ENCODE measurements around the gene ESPL1.

ESPL1 gene

GRCh38 chr12:53267999-53268629, at the start of gene ESPL1:
ESPL1 (plus strand) TSS chr12:53268299; CDS start chr12:53268767, 468 bp downstream.
- DNase-seq (ENCODE audit: extremely low spot score): peak; percentile 88
- CTCF ChIA-PET: interaction anchor here (0.6 to 6.1 kb wide), 16 partner anchors 9 to 128 kb away, joined by 3 to 70 read pairs (median 4); partner anchors contain the start of genes AAAS and PFDN5
- peak; percentile 70; the same call in 1 of the 2 replicates for TF ChIP-seq FOXM1 (IDR thresholded peaks at IDR 0.05; ENCODE audit: borderline replicate concordance)
- no peak for TF ChIP-seq NFRKB (IDR thresholded peaks at IDR 0.05)
- TF ChIP-seq SP1 (IDR thresholded peaks at IDR 0.05): no peak
- TF ChIP-seq, protein P1, sequence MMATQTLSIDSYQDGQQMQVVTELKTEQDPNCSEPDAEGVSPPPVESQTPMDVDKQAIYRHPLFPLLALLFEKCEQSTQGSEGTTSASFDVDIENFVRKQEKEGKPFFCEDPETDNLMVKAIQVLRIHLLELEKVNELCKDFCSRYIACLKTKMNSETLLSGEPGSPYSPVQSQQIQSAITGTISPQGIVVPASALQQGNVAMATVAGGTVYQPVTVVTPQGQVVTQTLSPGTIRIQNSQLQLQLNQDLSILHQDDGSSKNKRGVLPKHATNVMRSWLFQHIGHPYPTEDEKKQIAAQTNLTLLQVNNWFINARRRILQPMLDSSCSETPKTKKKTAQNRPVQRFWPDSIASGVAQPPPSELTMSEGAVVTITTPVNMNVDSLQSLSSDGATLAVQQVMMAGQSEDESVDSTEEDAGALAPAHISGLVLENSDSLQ (IDR thresholded peaks at IDR 0.05): peak; percentile 97
- no peak for TF ChIP-seq FOXA1 (IDR thresholded peaks at IDR 0.05)
- TF ChIP-seq CTBP1 (IDR thresholded peaks at IDR 0.05; ENCODE audit: borderline replicate concordance): no peak
- 0 out of 2 replicates have a peak, but pooled peaks have one; percentile 19 for TF ChIP-seq ELF4 (IDR thresholded peaks at IDR 0.05)
- TF ChIP-seq L3MBTL2 (conservative IDR thresholded peaks at IDR 0.05): peak; percentile 69
- no peak for TF ChIP-seq ARNT (IDR thresholded peaks at IDR 0.05)
- no peak for TF ChIP-seq FOXK2 (IDR thresholded peaks at IDR 0.05)
- no peak for TF ChIP-seq BHLHE40 (IDR thresholded peaks at IDR 0.05; ENCODE audit: borderline replicate concordance)
- POLR2A ChIA-PET: interaction anchor here (0.6 to 3.4 kb wide), 20 partner anchors 10 to 233 kb away, joined by 3 to 20 read pairs (median 6); partner anchors contain the start of genes AAAS, CSAD, MYG1 and PFDN5

GRCh38 chr12:53218551-53219291, 49.4 kb upstream of the ESPL1 start:
- ChIA-PET POLR2A (interaction anchor here (1.0 to 2.6 kb wide), 6 partner anchors 50 to 126 kb away, joined by 3 to 13 read pairs (median 8); partner anchors contain the start of genes AAAS, ESPL1 and PFDN5), CTCF (interaction anchor here (0.5 to 1.2 kb wide), 3 partner anchors 20 to 103 kb away, joined by 3 read pairs; partner anchors contain the start of gene AAAS)
- TF ChIP-seq, protein P1 (IDR thresholded peaks at IDR 0.05): no peak
- no peak for TF ChIP-seq ELF4 (IDR thresholded peaks at IDR 0.05)
- no peak for TF ChIP-seq BHLHE40 (IDR thresholded peaks at IDR 0.05; ENCODE audit: borderline replicate concordance)
- TF ChIP-seq CTBP1 (IDR thresholded peaks at IDR 0.05; ENCODE audit: borderline replicate concordance): no peak
- no peak for TF ChIP-seq FOXA1 (IDR thresholded peaks at IDR 0.05)
- TF ChIP-seq HDGF (IDR thresholded peaks at IDR 0.05; ENCODE audit: borderline replicate concordance): no peak
- no peak for TF ChIP-seq L3MBTL2 (conservative IDR thresholded peaks at IDR 0.05)
- TF ChIP-seq SUZ12 (IDR thresholded peaks at IDR 0.05): no peak
- no peak for TF ChIP-seq TARDBP (IDR thresholded peaks at IDR 0.05)
- TF ChIP-seq LEF1 (IDR thresholded peaks at IDR 0.05; ENCODE audit: borderline replicate concordance): no peak
- no peak for TF ChIP-seq NFRKB (IDR thresholded peaks at IDR 0.05)
- TF ChIP-seq ARNT (IDR thresholded peaks at IDR 0.05): no peak
- TF ChIP-seq FOXM1 (IDR thresholded peaks at IDR 0.05; ENCODE audit: borderline replicate concordance): no peak
- TF ChIP-seq ZNF384 (IDR thresholded peaks at IDR 0.05): no peak
- DNase-seq (ENCODE audit: extremely low spot score): no peak

- ChIA-PET POLR2A (interaction anchor here (1.1 to 2.7 kb wide), 8 partner anchors 11 to 282 kb away, joined by 3 to 13 read pairs (median 6); partner anchors contain the start of genes AAAS, ESPL1, PFDN5 and TARBP2), CTCF (interaction anchor here (0.5 to 1.3 kb wide), 4 partner anchors 20 to 257 kb away, joined by 3 to 4 read pairs (median 3); partner anchors contain the start of genes AAAS and ESPL1)
- no peak for DNase-seq (ENCODE audit: extremely low spot score)
- TF ChIP-seq SUZ12 (IDR thresholded peaks at IDR 0.05) (no peak), TARDBP (IDR thresholded peaks at IDR 0.05) (peak; percentile 79), BHLHE40 (IDR thresholded peaks at IDR 0.05; ENCODE audit: borderline replicate concordance) (no peak), ARNT (IDR thresholded peaks at IDR 0.05) (no peak), NFRKB (IDR thresholded peaks at IDR 0.05) (no peak), FOXA1 (IDR thresholded peaks at IDR 0.05) (no peak), L3MBTL2 (conservative IDR thresholded peaks at IDR 0.05) (no peak)
These were observed 48.7 kb upstream of the ESPL1 start for GRCh38 chr12:53219292-53219955.

GRCh38 chr12:53219956-53220693, 48.0 kb upstream of the ESPL1 start:
- DNase-seq (ENCODE audit: extremely low spot score): peak; percentile 58
- ChIA-PET CTCF (interaction anchor here (0.6 to 1.3 kb wide), 5 partner anchors 48 to 256 kb away, joined by 3 to 5 read pairs (median 3); partner anchors contain the start of genes AAAS and ESPL1), POLR2A (interaction anchor here (0.9 to 2.7 kb wide), 10 partner anchors 10 to 281 kb away, joined by 3 to 13 read pairs (median 6); partner anchors contain the start of genes AAAS, ESPL1, PFDN5 and TARBP2)
- TF ChIP-seq L3MBTL2 (conservative IDR thresholded peaks at IDR 0.05): no peak
- no peak for TF ChIP-seq NFRKB (IDR thresholded peaks at IDR 0.05)
- no peak for TF ChIP-seq BHLHE40 (IDR thresholded peaks at IDR 0.05; ENCODE audit: borderline replicate concordance)
- no peak for TF ChIP-seq LEF1 (IDR thresholded peaks at IDR 0.05; ENCODE audit: borderline replicate concordance)
- no peak for TF ChIP-seq SP1 (IDR thresholded peaks at IDR 0.05)
- no peak for TF ChIP-seq HDGF (IDR thresholded peaks at IDR 0.05; ENCODE audit: borderline replicate concordance)
- no peak for TF ChIP-seq FOXK2 (IDR thresholded peaks at IDR 0.05)
- TF ChIP-seq SUZ12 (IDR thresholded peaks at IDR 0.05): no peak
- no peak for TF ChIP-seq FOXM1 (IDR thresholded peaks at IDR 0.05; ENCODE audit: borderline replicate concordance)
- no peak for TF ChIP-seq ARNT (IDR thresholded peaks at IDR 0.05)
- TF ChIP-seq, protein P1 (IDR thresholded peaks at IDR 0.05): no peak
- no peak for TF ChIP-seq FOXA1 (IDR thresholded peaks at IDR 0.05)
- no peak for TF ChIP-seq ZNF384 (IDR thresholded peaks at IDR 0.05)
- TF ChIP-seq CTBP1 (IDR thresholded peaks at IDR 0.05; ENCODE audit: borderline replicate concordance): no peak
- no peak for TF ChIP-seq ELF4 (IDR thresholded peaks at IDR 0.05)
- TF ChIP-seq TARDBP (IDR thresholded peaks at IDR 0.05): no peak
